HEK293 (cell line): ENCODE measurements around the gene YPEL4.

ENCODE experiments used
- GLI2 ChIP-seq: fragments of 450-650 bp; formaldehyde crosslinking; IDR thresholded peaks from 2 replicates; pipeline ENCODE4; 2017; ENCODE audit warnings: missing biosample characterization, missing genetic modification characterization, low read depth, borderline replicate concordance
- ZNF10 ChIP-seq: fragments of 450-650 bp; formaldehyde crosslinking; IDR thresholded peaks from 2 replicates; pipeline ENCODE4 v1.5.1; 2017; ENCODE audit warnings: missing biosample characterization, missing genetic modification characterization
- ZNF114 ChIP-seq: fragments of 450-650 bp; formaldehyde crosslinking; IDR thresholded peaks from 2 replicates; pipeline ENCODE4 v1.5.0; 2017; ENCODE audit warnings: missing biosample characterization, missing genetic modification characterization
- ZNF311 ChIP-seq: fragments of 450-650 bp; formaldehyde crosslinking; IDR thresholded peaks from 2 replicates; pipeline ENCODE4 v1.5.1; 2017; ENCODE audit warnings: missing biosample characterization, missing genetic modification characterization, borderline replicate concordance
- ZNF391 ChIP-seq: fragments of 450-650 bp; formaldehyde crosslinking; IDR thresholded peaks from 2 replicates; pipeline ENCODE4 v1.5.1; 2016; ENCODE audit warnings: low read depth, missing biosample characterization, missing genetic modification characterization, borderline replicate concordance
- ZNF571 ChIP-seq: fragments of 450-650 bp; formaldehyde crosslinking; IDR thresholded peaks from 2 replicates; pipeline ENCODE4 v1.5.0; 2017; ENCODE audit warnings: missing biosample characterization, missing genetic modification characterization
- ZNF623 ChIP-seq: fragments of 450-650 bp; formaldehyde crosslinking; IDR thresholded peaks from 2 replicates; pipeline ENCODE4 v1.5.1; 2016; ENCODE audit warnings: missing biosample characterization, missing genetic modification characterization
- TF ChIP-seq, protein P1 (sequence below): IDR thresholded peaks from 2 replicates; pipeline ENCODE4 v1.6.1; 2011; ENCODE audit warnings: mild to moderate bottlenecking, low read depth, low read length, borderline replicate concordance
- TF ChIP-seq, protein P2 (sequence below): fragments of 450-650 bp; formaldehyde crosslinking; IDR thresholded peaks from 2 replicates; pipeline ENCODE4 v1.5.1; 2016; ENCODE audit warnings: missing biosample characterization, missing genetic modification characterization
- TF ChIP-seq, protein P3 (sequence below): fragments of 450-650 bp; formaldehyde crosslinking; IDR thresholded peaks from 2 replicates; pipeline ENCODE4 v1.5.0; 2017; ENCODE audit warnings: missing biosample characterization, missing genetic modification characterization, borderline replicate concordance

DNA sequence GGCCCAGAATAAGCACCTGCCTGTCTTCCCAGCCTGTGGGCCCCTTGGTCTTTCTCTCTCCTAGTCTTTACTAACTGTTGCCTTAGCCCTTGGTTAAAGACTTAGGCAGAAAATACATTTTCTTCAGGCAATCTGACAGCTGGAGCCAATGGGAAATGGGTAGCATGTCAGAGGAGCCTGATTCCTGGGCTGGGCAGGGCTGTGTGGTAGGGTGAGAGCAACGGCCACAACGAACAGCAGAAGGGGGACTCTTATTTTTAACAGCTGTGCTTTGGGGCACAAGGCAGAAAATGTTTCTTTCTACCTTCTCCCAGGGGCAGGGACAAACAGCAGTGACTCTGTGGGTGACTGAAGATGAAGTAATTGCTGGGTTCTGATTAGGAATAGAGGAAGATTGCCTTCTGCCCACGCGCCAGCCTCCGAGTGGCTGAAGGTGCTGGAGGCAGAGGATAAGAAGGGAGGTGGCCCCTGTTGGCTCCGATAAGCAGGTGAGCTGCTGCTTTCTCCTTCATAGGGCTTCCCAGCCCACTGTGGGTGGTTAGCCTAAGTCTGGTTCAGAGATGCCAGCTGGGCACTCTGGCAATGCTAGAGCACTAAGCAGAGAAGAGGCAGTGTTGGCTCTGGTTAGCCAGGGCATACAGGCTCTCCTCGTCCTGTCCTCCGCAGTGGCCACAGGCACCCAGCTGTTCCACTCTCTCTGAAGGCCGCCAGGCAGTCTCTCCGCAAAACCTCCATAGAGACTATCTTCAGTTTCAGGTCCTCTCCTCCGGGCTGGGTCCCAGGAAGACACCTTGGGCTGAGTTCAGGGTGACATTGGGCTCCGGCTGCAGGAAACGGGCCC is 1.5 kb downstream of the YPEL4 start:
- TF ChIP-seq ZNF114 (tag by site-specific recombination) (no peak), ZNF10 (tag by site-specific recombination) (no peak), ZNF623 (tag by site-specific recombination) (no peak), GLI2 (tag by site-specific recombination) (no peak), ZNF311 (tag by site-specific recombination) (no peak), ZNF571 (tag by site-specific recombination) (no peak), ZNF391 (tag by site-specific recombination) (no peak)
- TF ChIP-seq, protein P1, sequence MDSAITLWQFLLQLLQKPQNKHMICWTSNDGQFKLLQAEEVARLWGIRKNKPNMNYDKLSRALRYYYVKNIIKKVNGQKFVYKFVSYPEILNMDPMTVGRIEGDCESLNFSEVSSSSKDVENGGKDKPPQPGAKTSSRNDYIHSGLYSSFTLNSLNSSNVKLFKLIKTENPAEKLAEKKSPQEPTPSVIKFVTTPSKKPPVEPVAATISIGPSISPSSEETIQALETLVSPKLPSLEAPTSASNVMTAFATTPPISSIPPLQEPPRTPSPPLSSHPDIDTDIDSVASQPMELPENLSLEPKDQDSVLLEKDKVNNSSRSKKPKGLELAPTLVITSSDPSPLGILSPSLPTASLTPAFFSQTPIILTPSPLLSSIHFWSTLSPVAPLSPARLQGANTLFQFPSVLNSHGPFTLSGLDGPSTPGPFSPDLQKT = no peak
- TF ChIP-seq, protein P2, sequence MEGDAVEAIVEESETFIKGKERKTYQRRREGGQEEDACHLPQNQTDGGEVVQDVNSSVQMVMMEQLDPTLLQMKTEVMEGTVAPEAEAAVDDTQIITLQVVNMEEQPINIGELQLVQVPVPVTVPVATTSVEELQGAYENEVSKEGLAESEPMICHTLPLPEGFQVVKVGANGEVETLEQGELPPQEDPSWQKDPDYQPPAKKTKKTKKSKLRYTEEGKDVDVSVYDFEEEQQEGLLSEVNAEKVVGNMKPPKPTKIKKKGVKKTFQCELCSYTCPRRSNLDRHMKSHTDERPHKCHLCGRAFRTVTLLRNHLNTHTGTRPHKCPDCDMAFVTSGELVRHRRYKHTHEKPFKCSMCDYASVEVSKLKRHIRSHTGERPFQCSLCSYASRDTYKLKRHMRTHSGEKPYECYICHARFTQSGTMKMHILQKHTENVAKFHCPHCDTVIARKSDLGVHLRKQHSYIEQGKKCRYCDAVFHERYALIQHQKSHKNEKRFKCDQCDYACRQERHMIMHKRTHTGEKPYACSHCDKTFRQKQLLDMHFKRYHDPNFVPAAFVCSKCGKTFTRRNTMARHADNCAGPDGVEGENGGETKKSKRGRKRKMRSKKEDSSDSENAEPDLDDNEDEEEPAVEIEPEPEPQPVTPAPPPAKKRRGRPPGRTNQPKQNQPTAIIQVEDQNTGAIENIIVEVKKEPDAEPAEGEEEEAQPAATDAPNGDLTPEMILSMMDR (tag by site-specific recombination) = no peak
- TF ChIP-seq, protein P3, sequence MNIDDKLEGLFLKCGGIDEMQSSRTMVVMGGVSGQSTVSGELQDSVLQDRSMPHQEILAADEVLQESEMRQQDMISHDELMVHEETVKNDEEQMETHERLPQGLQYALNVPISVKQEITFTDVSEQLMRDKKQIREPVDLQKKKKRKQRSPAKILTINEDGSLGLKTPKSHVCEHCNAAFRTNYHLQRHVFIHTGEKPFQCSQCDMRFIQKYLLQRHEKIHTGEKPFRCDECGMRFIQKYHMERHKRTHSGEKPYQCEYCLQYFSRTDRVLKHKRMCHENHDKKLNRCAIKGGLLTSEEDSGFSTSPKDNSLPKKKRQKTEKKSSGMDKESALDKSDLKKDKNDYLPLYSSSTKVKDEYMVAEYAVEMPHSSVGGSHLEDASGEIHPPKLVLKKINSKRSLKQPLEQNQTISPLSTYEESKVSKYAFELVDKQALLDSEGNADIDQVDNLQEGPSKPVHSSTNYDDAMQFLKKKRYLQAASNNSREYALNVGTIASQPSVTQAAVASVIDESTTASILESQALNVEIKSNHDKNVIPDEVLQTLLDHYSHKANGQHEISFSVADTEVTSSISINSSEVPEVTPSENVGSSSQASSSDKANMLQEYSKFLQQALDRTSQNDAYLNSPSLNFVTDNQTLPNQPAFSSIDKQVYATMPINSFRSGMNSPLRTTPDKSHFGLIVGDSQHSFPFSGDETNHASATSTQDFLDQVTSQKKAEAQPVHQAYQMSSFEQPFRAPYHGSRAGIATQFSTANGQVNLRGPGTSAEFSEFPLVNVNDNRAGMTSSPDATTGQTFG (tag by site-specific recombination) = no peak
